PC-3 (cell line): ENCODE measurements around the gene IFITM10. TPM values are rescaled to one million over a fixed set of nuclear protein-coding genes. Genes with fewer than 3 reads are reported as not detected.

Experiments
- ATAC-seq: fragments of 200-7000 bp; cut with Tn5 transposase; 2 replicates; pipeline ENCODE4 v1.9.1; 2020; ENCODE audit warnings: mild to moderate bottlenecking, moderate library complexity
- BruUV-seq: library from RNA; stranded (reverse); fragments of 400-500 nt; replicated peaks from 2 replicates; lab custom pipeline; 2021; lab: Mats Ljungman, UMichigan
- CTCF ChIA-PET: fragments of 300-600 bp; sonication (Branson Sonifier 250); formaldehyde crosslinking; loops from one replicate; lab custom pipeline; 2022; ENCODE audit warnings: antibody characterized with exemption; lab: Charles Lee
- POLR2A ChIA-PET: fragments of 300-600 bp; sonication (Branson Sonifier 250); formaldehyde crosslinking; loops from one replicate; lab custom pipeline; 2022; ENCODE audit warnings: antibody characterized with exemption; ENCODE audit not compliant: unreplicated experiment; lab: Charles Lee
- DNase-seq: peaks from one replicate; pipeline ENCODE4 v3.0.0-alpha.2; 2015
- H2AFZ ChIP-seq: fragments of 300-600 bp; sonication (generic); 2 replicates; pipeline ENCODE4 v1.6.0; 2016; ENCODE audit warnings: antibody characterized with exemption, low read length
- H3F3A ChIP-seq: fragments of 300-600 bp; sonication (generic); one replicate; pipeline ENCODE4 v1.6.0; 2017; ENCODE audit warnings: antibody characterized with exemption, low read length, control low read depth, mild to moderate bottlenecking; ENCODE audit not compliant: unreplicated experiment
- H3K27ac ChIP-seq: fragments of 300-600 bp; sonication (generic); 2 replicates; pipeline ENCODE4 v1.5.1; 2016; ENCODE audit warnings: mild to moderate bottlenecking, low read length
- H3K27me3 ChIP-seq: fragments of 300-600 bp; sonication (generic); 2 replicates; pipeline ENCODE4 v1.6.1; 2016; ENCODE audit warnings: low read length, mixed read lengths
- H3K36me3 ChIP-seq: fragments of 300-600 bp; sonication (generic); 2 replicates; pipeline ENCODE4 v1.6.1; 2016; ENCODE audit warnings: low read depth, mixed run types, low read length, mixed read lengths
- H3K4me1 ChIP-seq: fragments of 300-600 bp; sonication (generic); 2 replicates; pipeline ENCODE4 v1.5.1; 2016; ENCODE audit warnings: low read length; ENCODE audit not compliant: insufficient read depth
- H3K4me2 ChIP-seq: fragments of 300-600 bp; sonication (generic); 2 replicates; pipeline ENCODE4 v1.6.0; 2016; ENCODE audit warnings: low read length
- H3K4me3 ChIP-seq: fragments of 300-600 bp; sonication (generic); 2 replicates; pipeline ENCODE4 v1.5.1; 2016; ENCODE audit warnings: mild to moderate bottlenecking, low read length, mixed read lengths
- H3K79me2 ChIP-seq: fragments of 300-600 bp; sonication (generic); 2 replicates; pipeline ENCODE4 v1.6.1; 2017; ENCODE audit warnings: low read length, mixed read lengths
- H3K9ac ChIP-seq: fragments of 300-600 bp; sonication (generic); 2 replicates; pipeline ENCODE4 v1.6.0; 2016; ENCODE audit warnings: mild to moderate bottlenecking, low read length
- H3K9me2 ChIP-seq: fragments of 300-600 bp; sonication (generic); replicated peaks from 2 replicates; pipeline ENCODE4 v1.6.1; 2016; ENCODE audit warnings: mixed run types, low read length, mixed read lengths
- H3K9me3 ChIP-seq: fragments of 300-600 bp; sonication (generic); 2 replicates; pipeline ENCODE4 v1.6.1; 2016; ENCODE audit warnings: low read length, mixed read lengths
- H4K20me1 ChIP-seq: fragments of 300-600 bp; sonication (generic); 2 replicates; pipeline ENCODE4 v1.6.1; 2016; ENCODE audit warnings: low read length, mixed read lengths
- EZH2 ChIP-seq: fragments of 300-600 bp; sonication (generic); IDR thresholded peaks from one replicate; pipeline ENCODE4 v1.6.1; 2017; ENCODE audit warnings: antibody characterized with exemption, mild to moderate bottlenecking, low read length; ENCODE audit not compliant: unreplicated experiment
- EZH2phosphoT487 ChIP-seq: fragments of 300-600 bp; sonication (generic); IDR thresholded peaks from 2 replicates; pipeline ENCODE4 v1.6.1; 2018; ENCODE audit warnings: mild to moderate bottlenecking, antibody characterized with exemption, low read length, borderline replicate concordance
- intact Hi-C: fragments of 100-400 bp; cut with micrococcal nuclease; formaldehyde crosslinking; loops from 2 replicates; pipeline ENCODE4 v1.9.0; 2023
- total RNA-seq: library from RNA; depleted of rRNA; stranded (reverse); fragments of >200 nt; gene quantifications from 2 replicates; pipeline ENCODE4 v1.2.3, GENCODE V29; 2014
- TF ChIP-seq, protein P1 (sequence below): fragments of 300-600 bp; sonication (generic); conservative IDR thresholded peaks from 2 replicates; pipeline ENCODE4 v1.5.1; 2017; ENCODE audit warnings: antibody characterized with exemption, low read depth, mild to moderate bottlenecking, low read length

IFITM10 gene
- total RNA-seq, 1 experiment from 2014 or later = 1.4 TPM

- 0 out of 2 replicates have a peak, but pooled peaks cover 2% of the 10 kb centered on the region for H3K9me3 ChIP-seq
- CTCF ChIA-PET = interaction anchor here (0.7 to 1.1 kb wide), 3 partner anchors 48 to 356 kb away, joined by 7 to 15 read pairs (median 15); no protein-coding TSS in a partner anchor
- no peak overlapping the region for H3K27ac ChIP-seq
- H3K9me2 ChIP-seq = no peaks in the 10 kb centered on the region
- no peaks in the 10 kb centered on the region for H3K79me2 ChIP-seq
- BruUV-seq = no TSS peak
- POLR2A ChIA-PET = interaction anchor here (0.6 kb wide), 1 partner anchor 237 kb away, joined by 3 read pairs; no protein-coding TSS in a partner anchor
- H3K4me2 ChIP-seq = no peak overlapping the region
- no peaks in the 10 kb centered on the region for H3K36me3 ChIP-seq
- DNase-seq = no peak
- ATAC-seq = no peak
- no peak overlapping the region for H2AFZ ChIP-seq
- H3K27me3 ChIP-seq = peaks cover 2% of the 10 kb centered on the region; the same call in 1 of the 2 replicates
- no peak overlapping the region for H3K9ac ChIP-seq
- peaks cover 13% of the 10 kb centered on the region for H3K4me1 ChIP-seq
- no peak overlapping the region for H3K4me3 ChIP-seq
- TF ChIP-seq EZH2 = no peak
- TF ChIP-seq EZH2phosphoT487 = no peak
- TF ChIP-seq, protein P1, sequence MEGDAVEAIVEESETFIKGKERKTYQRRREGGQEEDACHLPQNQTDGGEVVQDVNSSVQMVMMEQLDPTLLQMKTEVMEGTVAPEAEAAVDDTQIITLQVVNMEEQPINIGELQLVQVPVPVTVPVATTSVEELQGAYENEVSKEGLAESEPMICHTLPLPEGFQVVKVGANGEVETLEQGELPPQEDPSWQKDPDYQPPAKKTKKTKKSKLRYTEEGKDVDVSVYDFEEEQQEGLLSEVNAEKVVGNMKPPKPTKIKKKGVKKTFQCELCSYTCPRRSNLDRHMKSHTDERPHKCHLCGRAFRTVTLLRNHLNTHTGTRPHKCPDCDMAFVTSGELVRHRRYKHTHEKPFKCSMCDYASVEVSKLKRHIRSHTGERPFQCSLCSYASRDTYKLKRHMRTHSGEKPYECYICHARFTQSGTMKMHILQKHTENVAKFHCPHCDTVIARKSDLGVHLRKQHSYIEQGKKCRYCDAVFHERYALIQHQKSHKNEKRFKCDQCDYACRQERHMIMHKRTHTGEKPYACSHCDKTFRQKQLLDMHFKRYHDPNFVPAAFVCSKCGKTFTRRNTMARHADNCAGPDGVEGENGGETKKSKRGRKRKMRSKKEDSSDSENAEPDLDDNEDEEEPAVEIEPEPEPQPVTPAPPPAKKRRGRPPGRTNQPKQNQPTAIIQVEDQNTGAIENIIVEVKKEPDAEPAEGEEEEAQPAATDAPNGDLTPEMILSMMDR = no peak
- no peaks in the 10 kb centered on the region for H4K20me1 ChIP-seq
- intact Hi-C loops = no loop called here
- no peaks in the 10 kb centered on the region for H3F3A ChIP-seq
These were observed 34.6 kb upstream of the IFITM10 start for GRCh38 chr11:1784761-1785650.

GRCh38 chr11:1783725-1784529 lies 33.5 kb upstream of the IFITM10 start:
- ATAC-seq (no peak), DNase-seq (no peak)
- ChIA-PET POLR2A (no interaction called here), CTCF (interaction anchor here (1.2 kb wide), 1 partner anchor 90 kb away, joined by 3 read pairs; no protein-coding TSS in a partner anchor)
- 0 out of 2 replicates have a peak, but pooled peaks cover 2% of the 10 kb centered on the region for H3K9me3 ChIP-seq
- no TSS peak for BruUV-seq
- no peak overlapping the region for H3K4me3 ChIP-seq
- H3K79me2 ChIP-seq = no peaks in the 10 kb centered on the region
- H2AFZ ChIP-seq = no peak overlapping the region
- H3K36me3 ChIP-seq = no peaks in the 10 kb centered on the region
- no peak overlapping the region for H3K9ac ChIP-seq
- H3K4me2 ChIP-seq = no peak overlapping the region
- peaks cover 13% of the 10 kb centered on the region for H3K4me1 ChIP-seq
- H3K9me2 ChIP-seq = no peaks in the 10 kb centered on the region
- intact Hi-C loops = no loop called here
- no peak for TF ChIP-seq EZH2
- TF ChIP-seq, protein P1 = no peak
- no peak for TF ChIP-seq EZH2phosphoT487
- H3K27me3 ChIP-seq = no peaks in the 10 kb centered on the region
- no peak overlapping the region for H3K27ac ChIP-seq
- no peaks in the 10 kb centered on the region for H3F3A ChIP-seq
- H4K20me1 ChIP-seq = no peaks in the 10 kb centered on the region
